ENCODE data around the gene COBL. TPM values are rescaled to one million over a fixed set of nuclear protein-coding genes. Genes with fewer than 3 reads are reported as not detected.

COBL gene
- polyA plus RNA-seq, 3 donors, result 16.8 to 23.3 (median 21.4) TPM

DNA sequence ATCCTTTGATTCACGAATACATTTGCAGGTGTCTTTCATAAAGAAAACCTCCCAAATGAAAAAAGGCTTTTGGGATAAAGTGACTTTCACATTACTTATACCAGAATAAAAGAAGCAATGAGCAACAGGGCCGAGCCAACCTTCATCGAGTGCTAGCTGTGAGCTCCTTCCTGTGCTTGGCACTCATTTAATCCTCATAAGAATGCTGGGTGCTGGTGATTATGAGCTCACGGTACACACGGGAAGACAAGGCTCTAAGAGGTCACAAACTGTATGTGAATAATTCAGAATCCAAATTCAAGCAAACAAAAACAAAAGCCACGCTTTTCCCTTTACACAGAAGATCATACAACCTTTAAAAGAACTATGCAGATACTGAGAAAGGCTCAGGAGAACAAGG lies 156.2 kb downstream of the COBL start:
- no peak for DNase-seq (ENCODE audit: low read depth in 3 of 3, low spot score in 2 of 3)

DNA sequence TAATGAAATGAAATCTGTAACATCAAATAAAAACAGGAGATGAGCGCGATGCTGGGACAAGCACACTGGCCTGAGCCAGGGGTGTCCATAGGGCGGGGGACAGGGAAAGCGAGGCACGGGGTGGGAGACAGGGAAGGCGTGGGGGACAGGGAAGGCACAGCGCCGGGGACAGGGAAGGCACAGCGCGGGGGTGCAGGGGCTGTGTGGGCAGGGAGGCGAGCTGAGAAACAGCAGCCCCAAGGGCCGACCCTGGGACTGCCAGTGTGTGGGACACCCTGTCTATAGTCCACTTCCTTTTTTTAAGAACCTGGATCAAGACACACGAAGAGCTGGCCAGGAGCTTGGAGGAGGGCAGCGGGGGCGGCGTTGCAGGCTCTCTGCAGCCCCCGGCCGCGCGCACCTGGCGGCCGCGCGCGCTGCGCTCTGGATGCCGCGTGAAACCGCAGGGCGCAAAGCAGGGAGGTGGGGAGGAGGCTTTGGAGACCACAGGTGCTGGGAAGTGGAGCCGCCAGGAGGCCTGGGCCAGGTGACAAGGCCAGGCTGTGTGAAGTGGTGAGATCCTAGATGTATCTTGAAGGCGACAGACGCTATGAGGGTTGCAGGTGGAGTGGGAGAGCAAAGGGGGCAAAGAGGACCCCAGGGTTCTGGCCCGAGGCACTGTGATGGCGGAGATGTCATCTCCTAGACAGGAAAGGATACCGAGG lies 157.7 kb downstream of the COBL start:
- no peak for DNase-seq (ENCODE audit: low read depth in 3 of 3, low spot score in 2 of 3)

DNA sequence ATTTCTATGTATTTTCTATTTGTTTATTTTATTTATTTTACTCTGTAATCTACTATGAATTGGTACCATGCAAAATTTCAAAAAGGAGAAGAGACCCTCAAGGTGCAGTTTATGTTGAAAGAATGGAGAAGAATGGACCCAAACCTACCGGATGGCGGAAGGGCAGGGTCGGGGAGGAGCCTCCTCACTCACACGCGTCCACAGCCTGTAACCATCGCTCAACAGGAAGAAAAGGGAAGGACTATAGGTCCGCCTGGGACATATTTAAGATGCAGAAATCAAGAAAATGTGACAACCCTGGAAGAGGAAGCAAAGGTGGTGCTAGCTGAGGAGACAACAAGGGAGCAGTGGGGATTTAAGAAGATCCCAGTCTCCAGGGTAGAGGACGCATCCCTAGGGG lies 158.4 kb downstream of the COBL start:
- no peak for DNase-seq (ENCODE audit: low read depth in 3 of 3, low spot score in 2 of 3)

DNA sequence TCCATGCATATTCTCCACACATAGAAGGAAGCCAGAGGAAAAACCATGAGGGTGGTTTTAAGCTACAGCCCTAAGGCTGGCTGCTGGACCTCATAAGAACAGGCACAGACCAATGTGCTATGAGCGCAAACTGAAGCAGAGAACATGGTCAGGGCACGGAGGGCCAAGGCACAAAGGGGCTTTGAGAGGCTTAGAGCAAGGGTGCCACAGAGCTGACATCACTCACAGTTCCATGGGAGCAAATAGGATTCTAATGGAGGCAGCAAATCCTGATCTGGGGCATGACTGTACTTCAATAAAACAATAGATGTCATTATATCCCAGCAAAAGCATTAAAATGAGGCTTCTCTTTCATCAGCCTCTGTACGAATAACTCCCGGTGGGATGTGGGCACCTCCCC lies 162.4 kb downstream of the COBL start:
- no peak for DNase-seq (ENCODE audit: low read depth in 3 of 3, low spot score in 2 of 3)

DNA sequence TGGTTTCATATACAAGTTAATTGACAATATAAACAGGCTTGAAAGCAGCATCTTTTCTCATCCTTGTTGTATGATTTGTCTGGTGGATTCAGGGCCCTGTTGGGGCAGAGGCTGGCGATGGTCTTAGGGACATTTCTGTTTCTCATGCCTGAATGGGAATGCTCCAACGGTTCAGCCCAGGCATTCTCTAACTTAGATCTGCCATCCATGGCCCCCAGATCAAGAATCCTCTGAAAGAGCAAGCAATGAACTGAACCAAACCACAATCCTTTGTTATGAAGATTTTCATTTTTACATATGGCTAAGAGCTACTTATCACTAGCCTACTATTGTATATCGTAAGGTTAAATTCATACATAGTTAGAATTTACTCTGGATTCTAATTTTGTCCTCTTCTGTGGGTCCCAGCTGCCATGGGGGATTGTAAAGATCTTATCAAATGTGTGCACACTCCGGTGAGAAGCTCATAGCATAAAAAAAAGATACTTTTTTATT lies 163.9 kb downstream of the COBL start:
- DNase-seq (ENCODE audit: low read depth in 3 of 3, low spot score in 2 of 3), result no peak

DNA sequence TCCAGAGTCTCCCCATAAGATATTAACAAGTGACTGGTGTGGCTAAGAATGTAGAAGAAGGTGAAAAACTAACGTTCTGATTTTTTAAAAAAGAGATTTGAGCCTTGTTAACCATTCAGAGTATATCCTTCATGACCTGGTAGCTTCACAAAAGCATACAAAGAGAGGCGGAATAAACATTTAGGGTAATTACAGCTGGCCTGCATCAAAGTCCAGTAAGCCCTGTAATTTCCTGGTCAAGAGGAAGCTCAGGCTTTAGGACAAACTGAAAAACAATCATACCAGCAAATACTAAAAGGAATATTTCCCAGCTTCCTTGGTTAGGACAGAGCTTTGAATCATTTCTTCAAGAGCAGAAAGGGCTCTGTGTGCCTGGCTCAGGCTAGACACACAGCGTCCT lies 165.2 kb downstream of the COBL start:
- no peak for DNase-seq (ENCODE audit: low read depth in 3 of 3, low spot score in 2 of 3)

DNA sequence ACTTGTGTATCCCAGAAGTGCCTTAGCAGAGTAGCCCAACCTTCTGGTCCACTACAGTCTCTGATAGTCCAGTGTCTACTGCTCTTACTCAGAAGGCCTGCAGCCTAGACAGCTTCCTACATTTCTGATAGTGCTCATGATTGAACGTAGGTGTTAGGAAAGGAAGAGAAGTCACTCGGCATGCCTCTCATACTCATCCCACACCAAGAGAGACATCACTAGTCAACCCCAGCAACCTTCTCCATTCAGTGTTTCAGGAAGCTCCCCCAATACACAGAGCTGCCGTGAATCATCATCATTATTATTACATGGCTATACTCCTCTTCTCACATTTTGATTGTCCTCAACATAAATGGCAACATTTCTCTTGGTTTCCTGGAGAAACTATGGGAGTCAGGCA lies 166.4 kb downstream of the COBL start:
- no peak for DNase-seq (ENCODE audit: low read depth in 3 of 3, low spot score in 2 of 3)

DNA sequence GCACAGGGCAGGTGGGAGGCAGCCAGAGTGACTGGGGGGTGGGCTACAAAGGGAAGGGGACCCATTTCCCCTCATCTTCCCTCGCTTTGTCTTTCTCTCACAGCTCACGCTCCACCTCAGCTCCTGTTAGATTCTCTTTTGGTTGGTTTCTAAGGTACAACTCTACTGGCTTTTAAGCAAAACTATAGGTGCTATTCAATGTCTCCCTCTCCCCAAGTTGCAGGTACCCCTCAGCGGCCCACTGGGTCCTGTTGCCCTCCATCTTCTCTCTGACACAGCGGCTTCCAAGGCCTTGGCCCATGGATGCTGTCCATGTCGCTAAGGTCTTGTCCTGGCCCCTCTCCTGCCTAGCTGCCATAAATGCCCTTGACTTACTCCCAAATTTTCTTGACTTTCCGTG lies 168.4 kb downstream of the COBL start:
- DNase-seq (ENCODE audit: low read depth in 3 of 3, low spot score in 2 of 3), result no peak

DNA sequence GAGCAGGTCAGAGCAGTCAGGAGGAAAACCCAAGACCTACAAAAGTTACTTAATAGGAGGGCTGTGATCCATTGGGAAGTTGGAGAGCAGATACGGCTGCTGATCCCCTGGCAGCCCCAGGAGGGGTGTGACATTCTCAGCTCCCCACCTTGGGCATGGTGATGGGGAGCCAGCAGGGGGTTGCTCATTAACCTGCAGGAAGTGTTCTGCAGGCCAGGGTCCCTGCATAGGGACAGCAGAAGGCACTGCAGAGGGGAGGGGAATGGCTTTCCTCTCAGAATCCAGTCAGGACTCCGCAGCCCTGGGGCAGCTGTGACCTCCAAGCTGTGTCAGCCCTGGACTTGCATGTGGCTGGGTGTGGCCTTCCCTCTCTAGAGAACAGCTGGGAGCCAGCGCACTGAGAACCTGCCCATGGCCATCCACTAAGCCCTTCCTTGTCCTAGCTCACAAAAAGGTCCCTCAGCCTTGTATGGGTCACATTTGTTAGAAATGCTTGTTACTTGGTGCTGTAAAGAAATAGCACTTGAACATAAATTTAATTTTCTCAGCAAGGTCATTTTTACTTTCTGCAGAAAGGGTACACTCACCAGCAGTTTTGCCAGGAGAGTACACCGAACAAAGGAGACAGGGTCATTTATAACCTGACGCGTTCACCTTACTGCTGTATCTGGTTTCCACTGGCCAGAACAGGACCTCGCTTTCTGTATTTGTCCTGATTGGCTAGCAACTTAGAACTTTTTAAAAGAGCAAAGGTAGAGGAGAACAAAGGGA lies 169.6 kb downstream of the COBL start:
- DNase-seq (ENCODE audit: low read depth in 3 of 3, low spot score in 2 of 3), result no peak

DNA sequence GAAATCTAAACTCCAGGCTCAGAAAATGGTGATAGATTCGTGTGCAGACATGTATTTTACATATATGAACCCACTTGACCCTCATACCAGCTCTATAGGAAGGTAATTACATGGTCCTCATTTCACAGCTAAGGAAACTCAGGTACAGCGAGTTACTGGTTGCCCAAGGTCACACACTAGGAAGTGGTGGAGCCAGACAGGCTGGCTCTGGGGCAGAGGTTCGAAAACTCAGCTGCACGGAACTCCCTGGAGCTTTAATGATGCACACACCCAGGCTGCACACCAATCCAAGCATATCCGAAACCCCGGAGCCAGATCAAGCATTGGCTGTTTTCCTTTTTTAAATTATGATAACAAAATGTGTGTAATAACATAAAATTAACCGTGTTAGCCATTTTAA lies 172.4 kb downstream of the COBL start:
- DNase-seq (ENCODE audit: low read depth in 3 of 3, low spot score in 2 of 3), result no peak

DNA sequence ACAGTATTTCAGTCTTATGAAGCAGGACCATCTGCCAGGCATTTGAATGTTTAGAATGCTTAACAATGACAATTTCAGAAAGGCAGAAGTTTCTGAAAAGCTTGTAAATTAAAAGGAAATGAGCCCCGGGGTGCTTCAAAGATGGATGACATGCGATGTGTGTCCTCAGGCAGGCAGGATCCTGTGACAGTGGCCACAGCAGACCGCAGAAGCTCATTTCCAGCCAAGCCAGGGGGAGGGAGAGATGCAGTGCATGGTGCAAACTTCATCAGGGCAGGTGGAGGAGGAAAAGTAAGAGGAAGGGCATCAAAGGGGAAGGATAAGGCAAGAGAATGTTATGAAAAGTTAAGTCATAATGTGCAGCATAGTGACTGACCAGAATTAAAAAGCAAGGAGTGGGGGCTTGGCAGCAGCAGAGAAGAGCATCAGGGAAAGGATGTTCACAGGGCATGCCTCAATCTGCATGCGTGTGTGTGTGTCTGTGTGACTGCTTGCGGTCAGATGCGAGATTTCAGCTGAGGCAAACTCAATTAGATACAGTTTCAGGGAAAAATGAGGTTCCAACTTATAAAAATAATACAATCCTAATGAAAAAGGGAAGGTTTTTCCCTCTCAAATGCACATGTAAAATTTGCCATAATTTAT lies 173.7 kb downstream of the COBL start:
- DNase-seq (ENCODE audit: low read depth in 3 of 3, low spot score in 2 of 3), result no peak

DNA sequence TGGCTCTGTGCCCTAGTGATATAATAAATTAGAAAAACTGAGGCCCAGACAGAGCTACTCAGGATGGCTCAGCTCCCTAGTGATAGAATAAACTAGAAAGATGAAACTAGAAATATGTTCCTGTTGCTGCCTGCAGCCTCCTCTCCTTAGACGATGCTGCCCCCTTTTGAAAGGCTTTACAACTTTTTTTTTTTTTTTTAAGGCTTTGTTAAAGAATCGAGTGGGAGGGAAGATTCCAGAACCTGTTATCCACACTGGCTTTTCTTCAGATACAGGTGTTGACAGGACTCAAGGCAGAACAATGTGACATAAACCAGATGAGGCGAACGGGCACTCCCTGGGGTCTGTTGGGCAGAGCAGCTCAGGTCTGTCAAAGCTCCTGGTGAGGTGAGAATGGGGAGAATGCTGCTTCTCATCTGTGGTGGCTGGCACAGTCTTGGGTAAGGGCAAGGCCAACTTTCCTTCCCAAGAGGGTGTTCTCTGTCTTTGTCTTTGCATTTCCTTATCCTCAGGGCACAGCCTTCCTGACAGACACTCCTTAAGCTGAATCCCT lies 175.1 kb downstream of the COBL start:
- DNase-seq (ENCODE audit: low read depth in 3 of 3, low spot score in 2 of 3), result no peak

DNA sequence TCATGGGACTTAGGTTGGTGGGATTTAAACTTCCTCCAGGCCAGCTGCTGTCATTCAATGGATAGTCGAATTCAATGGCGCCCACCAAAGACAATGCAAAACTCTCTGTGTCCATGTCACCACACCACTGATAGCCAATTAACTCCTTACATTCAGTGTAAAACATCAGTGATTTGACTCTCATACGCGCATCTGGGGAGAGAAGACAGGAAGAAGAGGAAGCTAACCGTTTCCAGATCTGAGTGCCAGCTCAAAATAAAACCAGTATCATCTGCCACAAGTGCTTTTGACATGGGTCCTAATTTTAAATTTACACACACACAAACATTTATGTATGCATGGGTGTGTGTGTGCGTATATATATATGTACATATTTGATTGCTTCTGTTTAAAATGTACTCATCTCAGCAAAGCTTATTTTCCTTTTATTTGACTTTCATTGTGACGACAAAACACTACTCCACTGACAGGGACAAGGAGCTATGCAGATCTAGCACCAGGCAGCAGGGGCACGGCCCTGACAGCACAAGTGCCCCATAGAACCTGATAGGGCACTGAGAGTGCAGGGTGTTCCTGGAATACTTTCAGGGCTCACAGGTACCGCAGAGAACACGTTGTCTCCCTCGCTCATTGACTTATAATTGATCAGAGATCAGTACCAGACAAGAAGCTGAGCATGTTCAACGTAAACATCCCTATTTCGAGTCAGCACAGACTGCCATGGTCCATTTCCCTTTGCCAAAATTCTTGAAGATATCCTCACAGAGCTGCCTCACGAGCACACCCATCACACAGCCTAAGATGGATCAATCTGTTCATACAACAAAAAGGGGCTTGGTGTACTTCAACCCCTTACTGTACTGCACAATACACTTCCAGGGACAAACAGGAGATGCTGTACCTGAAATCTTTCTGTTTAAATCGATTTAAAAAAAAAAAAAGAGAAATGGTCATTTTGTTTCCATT lies 176.1 kb downstream of the COBL start:
- DNase-seq (ENCODE audit: low read depth in 3 of 3, low spot score in 2 of 3), result no peak

DNA sequence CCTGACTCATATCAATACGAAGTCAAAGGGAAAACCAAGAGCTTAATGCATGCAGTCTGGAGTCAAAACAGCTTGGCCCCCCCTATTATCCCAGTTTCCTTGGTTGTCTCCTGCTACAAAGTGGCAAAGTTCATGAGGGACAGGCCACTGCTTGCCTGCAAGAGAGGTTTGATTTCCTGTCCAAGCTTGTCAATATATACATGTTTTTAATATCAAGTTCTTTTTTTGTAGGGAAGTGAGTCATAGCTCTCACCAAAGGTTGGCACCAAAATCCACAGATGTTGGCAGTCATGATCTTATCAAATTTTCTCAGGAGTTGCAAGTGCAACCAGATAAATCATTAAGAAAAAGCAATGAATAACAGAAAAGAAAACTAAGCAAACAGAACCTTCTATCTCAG lies 176.8 kb downstream of the COBL start:
- no peak for DNase-seq (ENCODE audit: low read depth in 3 of 3, low spot score in 2 of 3)

DNA sequence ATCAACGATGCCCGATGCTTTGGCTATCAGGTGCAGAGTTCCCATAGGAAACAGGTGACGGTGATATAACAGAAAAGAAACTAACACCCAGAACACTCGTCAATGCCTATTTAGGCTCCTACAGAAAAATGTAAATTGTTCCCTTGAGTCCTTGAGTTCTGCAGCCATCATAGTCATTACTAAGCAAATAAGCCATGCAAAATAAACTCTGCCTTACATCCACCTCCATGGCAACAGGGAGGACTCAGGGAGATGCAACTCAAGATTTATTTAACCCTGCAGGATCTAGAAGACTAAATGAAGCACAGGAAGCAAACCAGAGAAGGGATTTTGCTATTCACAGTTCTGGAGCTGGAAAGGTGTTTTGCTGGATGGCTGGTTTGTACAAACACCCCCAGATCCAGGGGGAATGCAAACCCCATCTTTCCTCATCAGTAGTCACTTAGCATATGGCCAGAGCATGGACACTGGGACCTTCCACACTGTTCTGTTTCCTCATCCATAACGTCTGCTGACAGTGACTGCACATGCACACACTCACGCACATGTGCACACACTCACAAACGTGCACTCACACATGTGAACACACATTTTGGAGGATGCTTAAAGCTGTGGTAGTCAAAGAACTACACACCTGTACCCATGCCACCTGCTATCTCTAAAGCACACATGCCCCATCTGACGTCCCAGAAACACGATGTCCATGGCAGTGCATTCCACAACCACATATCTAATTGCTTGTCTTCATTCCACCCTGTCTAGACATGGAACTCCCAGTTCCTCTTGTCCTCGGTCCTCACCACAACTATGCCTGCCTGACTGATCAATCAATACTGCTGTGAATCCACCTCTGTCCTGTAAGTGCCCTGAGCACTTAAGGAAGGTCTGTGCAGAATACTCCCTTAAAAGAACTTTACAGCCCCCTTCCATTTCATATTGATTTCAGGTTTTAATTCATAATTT lies 178.2 kb downstream of the COBL start:
- DNase-seq (ENCODE audit: low read depth in 3 of 3, low spot score in 2 of 3), result no peak

DNA sequence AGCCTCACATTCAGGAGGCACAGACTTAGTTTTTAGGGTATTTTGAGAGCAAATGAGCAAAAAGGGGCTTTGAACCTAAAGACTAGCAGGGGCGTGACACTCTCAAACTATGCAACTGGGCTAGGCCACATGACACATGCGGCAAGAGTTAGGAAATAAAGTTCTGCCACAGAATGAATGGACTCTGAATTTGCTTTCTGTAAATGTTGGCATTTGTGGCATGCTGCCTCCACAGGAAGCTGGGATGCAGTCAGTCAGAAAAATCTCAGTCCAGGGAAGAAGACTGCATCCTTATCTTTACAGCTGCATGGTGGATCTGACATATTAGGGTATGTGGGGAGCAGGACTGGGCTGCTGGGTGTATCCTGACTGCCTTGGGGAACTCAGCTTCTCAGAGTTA lies 181.0 kb downstream of the COBL start:
- DNase-seq (ENCODE audit: low read depth in 3 of 3, low spot score in 2 of 3), result no peak

DNA sequence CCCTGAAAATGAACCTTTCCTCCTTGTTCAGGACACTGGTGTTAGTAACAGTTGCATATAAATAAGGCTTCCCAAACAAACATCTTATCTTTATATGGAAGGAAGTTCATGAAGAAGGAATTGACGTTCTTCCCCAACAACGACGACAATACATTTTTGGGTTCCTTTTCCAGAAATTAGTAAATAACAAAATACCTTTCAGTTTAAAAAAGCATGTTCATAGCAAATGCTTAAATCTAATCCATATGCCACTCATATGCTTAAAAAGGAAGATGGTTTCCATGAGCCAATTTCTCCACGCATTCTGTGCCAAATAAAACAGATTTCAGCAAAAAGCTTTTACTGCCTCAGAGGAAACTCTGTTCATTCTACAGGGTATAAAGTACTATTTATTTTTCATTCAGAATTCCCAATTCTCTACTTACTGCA lies 182.6 kb downstream of the COBL start:
- DNase-seq (ENCODE audit: low read depth in 3 of 3, low spot score in 2 of 3), result no peak

DNA sequence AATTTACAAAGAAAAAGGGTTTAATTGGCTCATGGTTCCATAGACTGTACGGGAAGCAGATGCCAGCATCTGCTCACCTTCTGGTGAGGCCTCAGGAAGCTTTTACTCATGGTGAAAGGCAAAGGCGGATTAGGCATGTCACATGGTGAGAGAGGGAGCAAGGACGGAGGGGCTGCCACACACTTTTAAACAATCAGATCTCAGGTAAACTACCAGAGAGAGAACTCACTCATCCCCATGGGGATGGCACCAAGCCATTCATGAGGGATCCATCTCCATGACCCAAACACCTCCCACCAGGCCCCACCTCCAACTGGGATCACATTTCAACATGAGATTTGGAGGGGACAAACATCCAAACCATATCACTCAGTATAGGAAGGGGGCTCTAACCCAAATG lies 183.9 kb downstream of the COBL start:
- no peak for DNase-seq (ENCODE audit: low read depth in 3 of 3, low spot score in 2 of 3)
